Amniotic epithelial cell (primary cell): ENCODE data around the gene SETD7.
"Not testable (repeated sequence)": the region's sequence is repeated elsewhere in the genome, so short reads cannot be mapped to it uniquely, and the experiment has no call there.

Experiments used
- DNase-seq: peaks from one replicate; pipeline ENCODE4 v3.0.0-alpha.2; 2010; ENCODE audit warnings: low read depth

The SETD7 gene

DNA sequence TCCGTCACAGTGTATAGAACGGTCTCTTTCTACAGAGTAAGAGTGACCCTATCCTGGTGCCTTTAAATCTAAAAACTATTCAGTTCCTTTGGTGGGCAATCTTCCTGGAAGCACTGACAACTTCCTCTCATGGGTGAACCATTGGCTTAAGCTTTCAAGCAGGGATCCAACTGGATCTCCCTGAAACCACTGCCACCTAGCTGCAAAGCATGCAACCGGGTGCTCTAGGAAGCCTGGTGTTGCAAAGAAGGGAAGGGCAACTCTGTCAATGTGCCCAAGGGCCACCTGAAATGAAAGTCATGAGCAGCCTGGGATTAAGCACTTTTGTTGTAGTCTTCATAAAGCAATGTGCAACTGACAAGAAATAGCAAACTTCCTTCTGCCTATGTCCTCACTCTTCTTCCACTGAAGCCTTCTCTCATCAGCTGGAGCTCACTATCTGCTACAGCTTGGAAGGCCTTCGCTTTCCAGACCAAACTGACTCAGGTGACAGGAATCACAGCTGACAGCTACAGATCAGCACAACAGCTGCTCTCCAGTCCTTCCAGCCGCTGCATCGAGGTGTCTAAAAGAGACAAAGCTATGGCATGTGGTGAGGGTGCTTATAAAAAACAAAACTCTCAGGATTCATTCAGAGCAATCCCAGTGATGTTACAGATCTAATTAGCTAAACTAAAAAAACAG, 46.1 kb downstream of the SETD7 start:
- peak; percentile 26 for DNase-seq

DNA sequence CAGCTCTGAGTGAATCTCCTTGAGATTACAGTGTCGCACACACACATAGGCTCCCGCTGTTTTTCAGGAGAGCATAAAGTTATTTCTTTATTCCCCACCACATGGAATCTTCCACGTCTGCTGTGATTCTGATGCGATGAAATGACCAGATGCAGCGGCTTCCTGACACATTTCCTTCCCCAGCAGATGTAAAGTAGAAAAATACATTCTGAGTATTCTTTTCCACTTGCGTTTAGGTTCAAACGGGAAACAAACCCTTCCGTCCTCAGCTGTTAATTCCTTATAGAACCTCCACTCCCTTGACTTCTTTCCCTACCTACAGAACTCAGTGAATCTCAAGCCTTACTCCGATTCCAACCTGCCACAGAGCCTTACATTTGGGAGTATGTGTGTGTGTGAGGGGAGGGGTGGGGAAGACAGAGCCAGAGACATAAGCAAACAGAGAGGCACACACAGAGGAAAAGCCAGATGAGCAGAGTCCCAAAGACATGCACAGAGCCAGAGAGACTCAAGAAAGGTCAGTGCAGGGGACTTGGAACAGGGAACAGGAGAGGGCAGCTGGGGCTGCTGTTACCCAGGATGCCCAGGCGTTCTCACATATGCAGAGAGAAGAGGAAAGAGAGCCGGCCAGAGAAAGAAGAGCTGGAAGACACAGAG, 47.3 kb downstream of the SETD7 start:
- DNase-seq, result no peak

DNA sequence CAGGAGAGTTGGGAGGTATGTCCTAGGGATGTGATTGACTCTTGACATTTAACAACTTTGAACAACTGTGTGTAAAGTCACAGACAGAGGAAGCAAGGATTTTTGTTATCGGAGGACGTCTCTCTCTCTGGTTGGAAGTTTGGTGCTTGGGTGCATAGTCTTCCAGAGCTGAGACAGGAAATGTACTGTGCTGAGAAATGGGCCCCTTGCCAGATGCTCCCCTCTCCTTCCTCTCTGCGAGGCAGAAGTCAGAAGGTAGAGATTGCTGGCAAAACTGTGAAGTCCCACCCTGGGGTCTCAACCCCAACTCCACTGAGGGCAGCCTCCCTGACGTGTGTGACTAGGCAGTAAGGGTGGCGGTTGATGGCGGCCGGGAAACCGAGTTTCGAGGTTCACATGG, 49.2 kb downstream of the SETD7 start:
- no peak for DNase-seq

DNA sequence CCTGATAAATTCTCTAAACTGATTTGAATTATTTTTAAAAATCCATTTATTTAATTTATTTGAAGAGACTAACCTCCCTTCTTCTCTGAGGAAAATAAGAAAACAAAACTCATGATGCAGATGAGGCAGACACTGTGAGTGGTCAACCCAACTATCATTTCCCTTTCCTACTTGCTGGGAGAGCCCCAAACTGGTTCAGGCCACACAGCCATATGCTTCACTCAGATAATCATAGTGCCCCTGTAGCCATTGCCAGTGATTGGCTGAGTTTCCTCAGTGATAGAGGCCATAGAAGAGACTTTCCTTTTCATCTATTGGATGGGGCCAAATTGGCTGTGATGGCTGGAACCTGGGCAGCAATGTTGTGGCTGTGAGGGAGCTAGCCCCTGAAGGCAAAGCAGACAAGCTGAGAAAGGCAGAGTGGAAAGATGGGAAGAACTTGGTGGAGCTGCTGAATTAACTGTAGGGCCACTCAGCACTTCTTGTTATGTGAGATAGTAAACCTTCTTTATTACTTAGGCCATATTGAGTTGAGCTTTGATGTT, 52.3 kb downstream of the SETD7 start:
- DNase-seq, result no peak

DNA sequence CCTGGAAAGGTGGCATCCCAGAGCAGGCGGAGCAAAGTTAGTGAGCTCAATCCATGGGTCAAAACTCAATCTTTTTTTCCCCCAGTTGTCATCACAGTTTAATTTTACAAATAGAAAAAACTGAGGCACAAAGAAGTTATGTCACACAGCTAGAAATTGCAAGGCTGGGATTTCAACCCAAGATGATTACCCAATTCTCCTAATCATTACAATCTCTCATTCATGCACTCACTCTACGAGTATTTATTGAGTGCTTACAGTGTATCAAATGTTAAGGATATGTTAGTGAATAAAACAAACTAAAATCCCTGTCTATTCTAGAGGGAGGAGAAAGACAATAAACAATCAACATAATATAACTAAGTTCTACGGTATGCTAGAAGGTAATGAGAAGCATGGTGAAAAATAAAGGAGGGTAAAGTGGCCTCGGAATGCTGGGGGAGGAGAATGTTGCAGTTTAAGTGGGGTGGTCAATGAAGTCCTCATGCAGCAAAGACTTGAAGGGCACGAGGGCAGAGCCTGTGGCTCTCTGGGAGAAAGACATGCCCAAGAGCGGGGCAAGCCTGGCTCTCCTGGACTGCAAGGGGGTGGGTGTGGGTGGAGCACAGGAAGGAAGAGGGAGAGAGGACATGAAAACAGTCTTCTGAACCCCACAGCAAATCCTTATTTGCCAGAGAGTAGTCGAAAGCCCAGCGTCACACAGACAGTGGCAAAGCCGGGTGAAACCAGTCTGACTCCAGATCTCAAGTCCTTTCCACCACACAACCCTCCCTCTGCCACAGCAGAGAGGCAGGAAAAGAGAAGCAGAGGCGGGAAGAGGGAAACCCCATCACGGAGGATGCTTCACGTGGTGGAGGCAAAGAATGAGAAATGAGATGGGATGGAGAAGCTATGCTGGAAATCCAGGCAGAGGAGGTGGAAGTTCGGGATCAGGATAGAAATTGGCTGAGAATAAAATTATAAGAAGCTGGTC, 53.8 kb downstream of the SETD7 start:
- no peak for DNase-seq

DNA sequence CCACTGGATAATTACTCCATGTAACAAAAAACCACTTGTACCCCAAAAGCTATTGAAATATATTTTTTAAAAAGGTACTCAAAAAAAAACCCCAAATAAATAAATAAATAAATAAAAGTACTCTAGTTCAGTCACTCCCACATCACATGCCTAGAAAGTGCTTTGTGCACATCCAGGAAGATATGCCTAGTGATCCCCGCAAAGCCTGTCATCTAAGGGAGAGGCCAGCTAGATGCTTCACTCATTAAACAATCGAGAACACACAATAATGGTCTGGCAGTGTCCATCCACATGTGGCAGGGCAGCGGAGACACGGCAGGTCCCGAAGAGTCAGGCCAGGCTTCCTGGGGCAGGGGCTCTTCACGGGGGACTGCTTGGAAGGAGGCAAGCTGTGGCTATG, 54.5 kb downstream of the SETD7 start:
- DNase-seq, result no peak

DNA sequence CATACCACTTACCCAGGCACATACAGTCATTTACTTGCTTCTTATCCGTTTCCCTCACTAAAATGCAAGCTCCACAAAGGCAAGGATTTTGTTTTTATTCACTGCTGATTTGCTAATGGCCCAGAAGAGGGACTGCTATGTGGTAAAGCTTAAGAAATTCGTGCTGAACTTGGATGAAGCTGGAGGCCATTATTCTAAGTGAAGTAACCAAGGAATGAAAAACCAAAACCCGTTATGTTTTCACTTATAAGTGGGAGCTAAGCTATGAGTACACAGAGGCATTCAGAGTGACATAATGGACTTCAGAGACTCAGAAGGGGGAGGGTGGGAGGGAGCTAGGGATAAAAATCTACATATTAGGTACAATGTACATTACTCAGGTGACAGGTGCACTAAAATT, 54.9 kb downstream of the SETD7 start:
- peak; percentile 43 for DNase-seq

DNA sequence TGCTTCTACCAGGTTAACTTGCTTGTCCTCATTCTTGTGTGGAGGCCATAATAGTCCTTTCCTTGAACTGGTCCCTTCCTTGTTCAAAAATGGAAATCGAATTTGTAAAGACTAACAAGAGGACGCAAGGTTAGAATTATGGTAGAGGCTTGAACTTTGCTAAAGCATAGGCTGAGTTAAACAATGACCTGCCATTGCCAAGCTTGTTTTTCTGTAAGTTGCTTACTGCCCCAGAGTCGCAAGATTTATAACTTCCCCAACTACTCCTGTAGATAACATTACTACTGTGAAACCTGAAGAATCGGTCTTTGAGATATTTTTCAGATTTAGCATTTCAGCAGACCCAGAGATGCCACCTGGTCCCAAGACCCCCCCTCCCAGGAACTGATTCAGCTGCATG, 56.8 kb downstream of the SETD7 start:
- no peak for DNase-seq

DNA sequence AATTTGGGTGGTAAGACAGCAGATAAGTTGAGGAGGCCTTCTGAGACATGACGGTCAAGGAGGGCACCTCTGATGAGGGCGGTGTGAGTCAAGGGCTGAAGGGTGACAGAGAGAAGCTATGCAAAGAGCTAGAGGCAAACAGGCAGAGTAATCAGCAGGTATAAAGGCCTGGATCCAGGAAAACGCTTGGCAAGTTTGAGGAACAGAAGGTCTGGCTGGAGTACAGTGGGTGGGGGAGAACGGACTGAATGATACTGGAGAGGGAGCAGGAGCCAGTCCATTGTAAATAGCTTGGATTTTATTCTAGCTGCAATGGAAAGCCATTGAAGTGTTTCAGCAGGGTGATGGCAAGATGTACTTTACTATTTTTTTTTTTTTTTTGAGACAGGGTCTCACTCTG, 62.8 kb downstream of the SETD7 start:
- DNase-seq, result no peak

DNA sequence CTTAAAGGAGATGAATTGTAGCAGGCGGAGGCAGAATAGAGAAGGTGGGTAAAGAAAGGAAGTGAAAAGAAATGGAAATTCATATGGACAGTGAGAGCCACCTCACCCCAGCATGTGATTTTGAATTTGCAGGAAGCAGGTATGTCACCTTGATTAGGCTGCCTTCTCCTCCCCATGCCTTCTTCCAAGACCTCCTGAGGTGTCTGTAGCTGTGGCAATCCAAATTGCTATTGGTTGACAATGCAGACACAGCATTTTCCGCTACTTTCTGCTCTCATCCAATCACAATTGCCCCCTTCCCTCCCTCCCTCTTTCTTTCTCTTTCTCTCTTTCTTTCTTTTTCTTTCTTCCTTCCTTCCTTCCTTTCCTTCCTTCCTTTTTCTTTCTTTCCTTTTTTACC, 63.6 kb downstream of the SETD7 start:
- DNase-seq, result no peak

DNA sequence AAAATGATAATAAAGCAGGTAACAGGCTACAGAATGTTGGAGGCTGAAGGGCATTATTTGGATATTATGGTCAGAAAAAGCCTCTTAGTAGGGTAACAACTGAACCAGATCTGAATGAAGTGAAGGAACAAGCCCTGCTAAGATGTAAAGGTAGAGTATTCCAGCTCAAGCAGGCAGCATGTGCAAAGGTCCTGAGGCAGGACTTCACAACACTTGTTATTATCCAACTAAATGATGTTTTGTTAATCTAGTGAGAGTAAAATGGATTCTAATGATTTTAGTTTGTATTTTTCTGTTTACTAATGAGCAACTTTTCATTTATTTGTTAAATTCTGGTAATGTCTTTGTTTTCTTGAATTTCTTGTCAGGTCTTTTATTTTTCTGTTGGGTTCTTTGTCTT, 66.4 kb downstream of the SETD7 start:
- no peak for DNase-seq

DNA sequence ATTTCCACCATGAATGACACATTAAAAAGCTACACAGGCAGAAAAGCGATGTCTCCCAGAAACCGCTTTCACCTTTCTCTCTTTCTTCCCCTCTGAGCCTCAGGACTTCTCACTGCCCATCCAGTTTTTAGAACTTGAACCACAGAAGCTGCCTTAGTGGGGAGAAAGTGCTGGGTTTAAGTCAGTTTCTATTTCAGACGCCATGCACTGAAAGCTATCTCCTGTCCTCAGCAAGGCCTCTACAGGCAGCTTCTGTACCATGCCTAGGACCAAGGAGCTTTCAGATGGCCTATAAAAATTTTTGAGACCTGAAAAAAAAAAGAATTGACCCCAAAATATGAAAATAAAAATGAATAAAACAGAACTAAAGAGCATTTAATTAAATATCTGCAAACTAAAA, 67.6 kb downstream of the SETD7 start:
- DNase-seq, result no peak

DNA sequence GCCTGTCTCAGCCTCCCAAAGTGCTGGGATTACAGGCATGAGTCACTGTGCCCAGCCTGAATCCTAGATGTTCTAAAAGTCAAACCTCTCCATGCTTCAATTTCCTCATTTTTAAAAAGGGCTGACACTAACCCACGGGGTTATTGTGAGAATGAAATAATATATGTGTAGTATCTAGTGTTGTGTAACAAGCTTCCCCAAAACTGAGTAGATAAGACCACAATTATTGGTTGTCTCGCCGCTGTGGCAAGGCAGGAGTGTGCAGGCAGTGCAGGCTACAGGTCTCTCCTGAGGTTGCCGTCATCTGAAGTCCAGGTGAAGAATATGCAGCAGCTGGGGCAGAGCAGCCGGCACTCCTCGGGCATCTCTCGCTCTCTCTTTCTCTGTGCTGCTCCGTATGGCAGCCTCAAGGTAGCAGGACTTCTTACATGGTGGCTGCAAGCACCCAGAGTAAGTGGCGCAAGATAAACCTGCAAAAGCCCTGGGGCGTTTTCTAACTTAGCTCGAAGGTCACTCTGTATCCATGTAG, 71.2 kb downstream of the SETD7 start:
- no peak for DNase-seq

DNA sequence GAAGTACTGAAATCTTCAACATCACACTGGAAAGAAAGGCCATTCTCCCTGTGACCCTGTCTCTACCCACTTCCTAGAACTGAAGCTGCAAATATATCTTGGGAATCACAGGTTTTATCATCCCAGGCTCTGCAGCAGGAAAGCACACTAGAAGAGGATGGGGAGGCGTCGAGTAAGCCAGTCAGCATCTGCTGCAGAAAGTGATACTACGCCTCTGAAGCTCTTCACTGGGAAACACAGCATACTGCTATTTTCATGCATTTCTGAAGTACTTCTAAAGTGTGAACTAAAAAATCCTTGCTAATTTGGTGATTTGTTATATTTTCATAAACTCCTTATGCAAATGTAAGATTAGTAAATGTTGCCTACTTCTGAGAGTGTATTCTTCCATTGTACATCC, 73.0 kb downstream of the SETD7 start:
- DNase-seq, result no peak

DNA sequence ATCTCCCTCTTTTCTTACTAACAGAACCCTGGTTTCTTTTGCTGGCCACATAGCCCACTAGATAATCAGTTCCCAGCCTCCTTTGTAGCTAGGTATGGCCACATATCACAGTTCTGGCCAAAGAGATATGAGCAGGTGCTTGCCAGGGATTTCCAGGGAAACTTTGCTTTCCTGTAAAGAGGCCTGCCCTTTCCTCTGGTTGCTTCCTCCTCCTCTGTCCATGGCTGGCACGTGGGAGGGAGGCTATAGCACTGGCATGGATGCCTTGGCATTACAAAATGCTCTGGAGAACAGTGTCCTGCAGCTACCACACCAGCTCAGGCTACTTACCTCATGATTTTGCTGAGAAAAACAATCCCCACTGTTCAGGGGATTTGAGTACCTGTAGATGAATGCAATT, 74.6 kb downstream of the SETD7 start:
- DNase-seq, result no peak

DNA sequence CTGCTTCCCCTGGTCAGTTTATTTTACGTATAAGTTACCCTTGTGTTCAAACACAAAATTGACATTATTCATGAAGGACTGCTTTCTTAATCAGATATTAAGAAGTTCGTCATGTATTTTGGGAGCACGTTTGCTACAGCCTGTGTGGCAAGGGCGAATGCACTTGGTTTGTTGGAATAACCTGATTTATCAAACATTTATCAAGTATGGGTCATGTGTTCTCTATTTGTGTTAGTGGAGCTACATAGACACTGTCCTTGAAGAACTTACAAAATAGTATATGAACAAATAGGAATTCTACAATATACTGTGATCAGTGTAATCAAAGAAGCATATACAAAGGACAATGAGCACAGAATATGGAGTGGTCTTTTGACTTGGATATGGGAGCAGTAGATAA, 79.7 kb downstream of the SETD7 start:
- DNase-seq, result no peak

DNA sequence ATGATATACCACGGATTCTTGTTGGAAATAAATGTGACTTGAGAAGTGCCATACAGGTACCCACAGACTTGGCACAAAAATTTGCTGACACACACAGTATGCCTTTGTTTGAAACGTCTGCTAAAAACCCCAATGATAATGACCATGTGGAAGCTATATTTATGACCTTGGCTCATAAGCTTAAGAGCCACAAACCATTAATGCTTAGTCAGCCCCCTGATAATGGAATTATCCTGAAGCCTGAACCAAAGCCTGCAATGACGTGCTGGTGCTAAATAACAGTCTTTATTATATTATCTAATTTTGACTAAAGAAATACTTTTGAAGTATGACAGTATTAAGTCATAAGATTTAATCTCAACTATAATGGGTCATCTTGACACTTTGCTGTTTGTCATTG, 83.2 kb downstream of the SETD7 start:
- peak; percentile 29 for DNase-seq

DNA sequence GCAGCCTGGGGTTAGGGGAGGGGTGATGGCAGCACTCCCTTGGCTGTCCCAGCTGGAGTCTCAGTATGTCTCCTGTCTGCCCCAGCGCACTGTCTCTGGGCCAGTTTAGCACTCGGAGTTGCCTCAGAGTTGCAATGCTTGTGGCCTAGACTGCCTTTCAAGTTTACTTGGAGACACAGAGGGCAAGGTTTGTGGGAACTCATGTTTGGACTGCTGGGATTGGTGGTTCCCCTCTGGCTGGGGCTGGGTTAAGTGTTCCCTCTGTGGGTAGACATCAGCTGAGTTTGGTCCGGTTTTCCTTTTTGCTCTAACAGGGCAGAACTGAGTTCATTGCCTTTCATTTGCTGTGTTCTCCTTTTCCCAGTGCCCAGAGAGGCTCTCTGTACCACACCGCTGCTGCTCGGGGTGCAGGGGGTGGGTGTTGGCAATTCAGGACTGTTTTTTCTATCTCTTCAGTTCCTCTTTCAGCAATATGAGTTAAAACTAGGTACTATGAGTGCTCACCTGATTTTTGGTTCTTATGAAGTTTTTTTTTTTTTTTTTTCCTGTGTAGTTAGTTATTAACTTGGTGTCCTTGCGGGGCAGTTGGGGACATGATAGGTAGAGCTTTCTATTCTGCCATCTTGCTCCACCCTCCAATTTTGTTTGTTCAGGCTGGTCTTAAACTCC, 84.9 kb downstream of the SETD7 start:
- DNase-seq, result no peak

DNA sequence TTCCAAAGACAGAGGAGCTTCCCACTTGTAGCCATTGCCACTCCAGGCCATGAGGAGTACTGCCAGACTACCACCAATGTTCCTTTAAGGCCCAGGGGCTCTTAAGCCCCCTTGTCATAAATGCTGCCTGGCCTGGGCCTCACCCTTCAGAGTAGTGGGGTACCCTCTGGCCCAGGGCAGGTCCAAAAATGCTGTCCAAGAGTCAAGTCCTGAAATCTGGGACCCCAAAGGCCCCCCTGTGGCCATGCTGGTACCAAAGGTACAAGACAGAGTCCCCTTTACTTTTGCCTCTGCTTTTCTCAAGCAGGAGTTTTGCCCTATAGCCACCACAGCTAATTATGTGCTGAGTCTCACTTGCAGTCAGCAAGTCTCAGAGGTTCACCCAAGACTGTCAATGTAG, 85.7 kb downstream of the SETD7 start:
- DNase-seq, result no peak

DNA sequence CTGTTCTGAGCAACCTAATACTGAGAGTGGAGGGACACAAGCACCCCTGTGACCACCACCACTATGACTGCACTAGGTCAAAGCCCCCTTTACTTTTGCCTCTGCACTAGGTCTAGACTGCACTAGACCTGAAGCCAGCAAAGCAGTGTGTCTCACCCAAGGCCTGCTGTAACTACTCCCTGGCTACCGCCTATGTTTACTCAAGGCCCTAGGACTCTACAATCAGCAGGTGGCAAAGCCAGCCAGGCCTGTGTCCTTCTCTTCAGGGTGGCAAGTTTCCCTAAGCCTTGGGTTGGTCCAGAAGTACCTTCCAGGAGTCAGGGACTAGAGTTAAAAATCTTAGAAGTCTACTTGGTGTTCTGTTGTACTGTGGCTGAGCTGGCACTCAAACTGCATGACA, 86.2 kb downstream of the SETD7 start:
- no peak for DNase-seq

DNA sequence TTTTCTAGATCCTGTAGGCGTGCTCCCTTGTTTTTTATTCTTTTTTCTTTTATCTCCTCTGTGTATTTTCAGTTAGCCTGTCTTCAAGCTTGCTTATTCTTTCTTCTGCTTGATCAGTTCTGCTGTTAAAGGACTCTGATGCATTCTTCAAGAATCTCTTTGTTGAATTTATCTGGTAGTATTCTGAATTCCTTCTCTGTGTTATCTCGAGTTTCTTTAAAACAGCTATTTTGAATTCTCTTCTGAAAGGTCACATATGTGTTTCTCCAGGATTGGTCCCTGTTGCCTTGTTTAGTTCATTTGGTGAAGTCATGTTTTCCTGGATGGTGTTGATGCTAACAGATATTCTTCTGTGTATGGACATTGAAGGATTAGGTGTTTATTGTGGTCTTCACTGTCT, 86.8 kb downstream of the SETD7 start:
- DNase-seq, result peak; percentile 43

DNA sequence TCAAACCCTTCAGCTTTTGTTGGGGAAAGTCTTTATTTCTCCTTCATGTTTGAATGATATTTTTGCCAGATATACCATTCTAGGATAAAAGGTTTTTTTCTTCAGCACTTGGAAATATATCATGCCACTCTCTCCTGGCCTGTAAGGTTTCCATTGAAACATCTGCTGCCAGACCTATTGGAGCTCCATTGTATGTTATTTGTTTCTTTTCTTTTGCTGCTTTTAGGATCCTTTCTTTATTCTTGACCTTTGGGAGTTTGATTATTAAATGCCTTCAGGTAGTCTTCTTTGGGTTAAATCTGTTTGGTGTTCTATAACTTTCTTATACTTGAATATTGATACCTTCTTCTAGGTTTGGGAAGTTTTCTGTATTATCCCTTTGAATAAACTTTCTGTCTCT, 87.3 kb downstream of the SETD7 start:
- not testable (repeated sequence) for DNase-seq
